ENCODE results near the gene HTR1D. TPM values are rescaled to one million over a fixed set of nuclear protein-coding genes. Genes with fewer than 3 reads are reported as not detected.

The HTR1D gene
- polyA plus RNA-seq, 4 donors: 0.21 to 11.3 (median 6.2) TPM

GRCh38 chr1:23148084-23148483 is 69.2 kb downstream of the HTR1D start:
- WGBS, 3 donors: 10 to 44% (median 23%) methylated on average over 4 of the region's 4 CpGs
- no peak for FAIRE-seq
- peak; percentile 33 to 48 for DNase-seq
- peaks cover 6 to 15% (median 14%) of the 10 kb centered on the region in 3 donors for H3K4me1 ChIP-seq (ENCODE audit: control insufficient read depth in 3 of 3, insufficient read depth in 2 of 3, low read depth in 1 of 3, low read length in 2 of 3)
- peak overlapping the region in 1 of 3 donors; percentile 67 for H3K27ac ChIP-seq (ENCODE audit: low read depth in 1 of 3, low read length in 2 of 3)
- no peak overlapping the region for H3K4me3 ChIP-seq (ENCODE audit: low read depth in 1 of 3, low read length in 3 of 3)
- H3K9me3 ChIP-seq (ENCODE audit: control insufficient read depth in 2 of 2, insufficient read depth in 1 of 2, low read depth in 1 of 2, low read length in 1 of 2): no peaks in the 10 kb centered on the region
- peaks cover 0 to 2% (median 0%) of the 10 kb centered on the region in 3 donors for H3K36me3 ChIP-seq (ENCODE audit: control insufficient read depth in 3 of 3, insufficient read depth in 2 of 3, low read depth in 1 of 3, low read length in 3 of 3)
- H3K27me3 ChIP-seq (ENCODE audit: control insufficient read depth in 3 of 3, insufficient read depth in 3 of 3, low read length in 3 of 3): no peaks in the 10 kb centered on the region

Other genes with a start within 250 kb of the HTR1D start
- gene LACTBL1, start 244.6 kb downstream of the HTR1D start, polyA plus RNA-seq: not detected
- gene TEX46, start 201.7 kb downstream of the HTR1D start, polyA plus RNA-seq: under 1 TPM in 1 of 4 donors, not detected in 3; 0.25 TPM
- gene KDM1A, start 198.0 kb downstream of the HTR1D start, polyA plus RNA-seq: 10 to 100 TPM; 25.7 to 79.6 (median 32.3) TPM
- 10 to 100 TPM; 14.1 to 22.0 (median 19.5) TPM for gene LUZP1, start 48.6 kb downstream of the HTR1D start, polyA plus RNA-seq
- 100 to 1,000 TPM in 2 of 4 donors, 10 to 100 TPM in 2; 47.8 to 148 (median 78.2) TPM for gene HNRNPR, start 126.8 kb upstream of the HTR1D start, polyA plus RNA-seq
- 10 to 100 TPM in 1 of 4 donors, 1 to 10 TPM in 3; 3.8 to 20.6 (median 4.5) TPM for gene ZNF436, start 152.3 kb upstream of the HTR1D start, polyA plus RNA-seq
- gene TCEA3, start 207.2 kb upstream of the HTR1D start, polyA plus RNA-seq: 10 to 100 TPM; 20.5 to 55.2 (median 32.4) TPM